Dermis microvascular lymphatic vessel endothelial cell (primary cell): ENCODE results near the gene YY1. TPM values are rescaled to one million over a fixed set of nuclear protein-coding genes. Genes with fewer than 3 reads are reported as not detected.
"Not testable (repeated sequence)": the region's sequence is repeated elsewhere in the genome, so short reads cannot be mapped to it uniquely, and the experiment has no call there.

Source experiments
- DNase-seq, 2 donors: peaks; one replicate each; pipeline versions ENCODE4 v3.0.0 to v3.0.0-alpha.2; 2010; ENCODE audit warnings: low read depth in 2 of 2
- total RNA-seq: library from RNA; depleted of rRNA; stranded (reverse); fragments of >200 nt; gene quantifications from 2 replicates; pipeline ENCODE4 v1.2.1, GENCODE V29; 2014

YY1 gene
- total RNA-seq, 1 donor from 2014 or later: 37.7 TPM

- no peak for DNase-seq
These were observed 56.6 kb downstream of the YY1 start for GRCh38 chr14:100295376-100296105.

- DNase-seq: no peak
These were observed 57.2 kb downstream of the YY1 start for GRCh38 chr14:100296106-100296651.

GRCh38 chr14:100296729-100297128 is 57.8 kb downstream of the YY1 start:
- DNase-seq: not testable (repeated sequence)

- peak; percentile 50 to 70 for DNase-seq
These were observed 58.7 kb downstream of the YY1 start for GRCh38 chr14:100297320-100298300.

GRCh38 chr14:100298551-100299237 is 59.8 kb downstream of the YY1 start:
- no peak for DNase-seq

- DNase-seq: no peak
These were observed 60.3 kb downstream of the YY1 start for GRCh38 chr14:100299238-100299560.

GRCh38 chr14:100302616-100303015 is 63.7 kb downstream of the YY1 start:
- no peak for DNase-seq

GRCh38 chr14:100303179-100303578 is 64.2 kb downstream of the YY1 start:
- peak in 1 of 2 donors; percentile 35 for DNase-seq

- no peak for DNase-seq
These were observed 65.0 kb downstream of the YY1 start for GRCh38 chr14:100303925-100304324.

- DNase-seq: peak in 1 of 2 donors; percentile 57
These were observed 65.9 kb downstream of the YY1 start for GRCh38 chr14:100304825-100305323.

- peak in 1 of 2 donors; percentile 47 for DNase-seq
These were observed 66.6 kb downstream of the YY1 start for GRCh38 chr14:100305324-100306100.

- peak; percentile 61 to 92 for DNase-seq
These were observed 67.4 kb downstream of the YY1 start, which contains the start of gene SLC25A29 for GRCh38 chr14:100306101-100306997. TSS of gene SLC25A29 (minus strand) at chr14:100306444. CDS start at chr14:100306232, 212 bp downstream.

- DNase-seq: peak in 1 of 2 donors; percentile 38
These were observed 68.2 kb downstream of the YY1 start for GRCh38 chr14:100306998-100307765.

GRCh38 chr14:100307766-100308426 is 69.0 kb downstream of the YY1 start:
- no peak for DNase-seq

GRCh38 chr14:100308427-100308792 is 69.5 kb downstream of the YY1 start:
- DNase-seq: not testable (repeated sequence)

- peak in 1 of 2 donors; percentile 40 for DNase-seq
These were observed 70.2 kb downstream of the YY1 start for GRCh38 chr14:100309028-100309737.

- not testable (repeated sequence) for DNase-seq
These were observed 73.3 kb downstream of the YY1 start for GRCh38 chr14:100312110-100312876.
